ENCODE measurements around the gene SCAANT1. TPM values are rescaled to one million over a fixed set of nuclear protein-coding genes. Genes with fewer than 3 reads are reported as not detected.

Gene SCAANT1
- total RNA-seq, 1 experiment from 2014 or later = not detected

DNA sequence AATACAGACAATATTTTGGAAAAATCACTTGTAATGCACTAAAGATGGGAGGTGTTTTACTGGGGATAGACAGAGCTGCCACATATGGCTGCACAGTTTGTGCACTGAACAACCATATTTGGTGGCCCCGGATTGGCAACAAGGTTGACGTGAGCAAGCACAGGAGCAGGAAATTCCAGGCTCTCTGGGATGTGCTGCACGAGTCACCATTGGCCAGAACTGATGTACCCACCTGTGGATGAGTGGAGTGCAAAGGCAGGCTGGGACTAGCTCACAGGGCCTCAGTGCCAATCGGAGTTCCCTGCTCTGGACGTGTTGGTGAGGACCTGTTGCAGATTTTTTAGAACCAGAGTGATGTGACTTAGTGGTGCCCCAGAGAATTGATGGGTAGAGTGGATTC, 42.0 kb upstream of the SCAANT1 start:
- TF ChIP-seq, protein P1, sequence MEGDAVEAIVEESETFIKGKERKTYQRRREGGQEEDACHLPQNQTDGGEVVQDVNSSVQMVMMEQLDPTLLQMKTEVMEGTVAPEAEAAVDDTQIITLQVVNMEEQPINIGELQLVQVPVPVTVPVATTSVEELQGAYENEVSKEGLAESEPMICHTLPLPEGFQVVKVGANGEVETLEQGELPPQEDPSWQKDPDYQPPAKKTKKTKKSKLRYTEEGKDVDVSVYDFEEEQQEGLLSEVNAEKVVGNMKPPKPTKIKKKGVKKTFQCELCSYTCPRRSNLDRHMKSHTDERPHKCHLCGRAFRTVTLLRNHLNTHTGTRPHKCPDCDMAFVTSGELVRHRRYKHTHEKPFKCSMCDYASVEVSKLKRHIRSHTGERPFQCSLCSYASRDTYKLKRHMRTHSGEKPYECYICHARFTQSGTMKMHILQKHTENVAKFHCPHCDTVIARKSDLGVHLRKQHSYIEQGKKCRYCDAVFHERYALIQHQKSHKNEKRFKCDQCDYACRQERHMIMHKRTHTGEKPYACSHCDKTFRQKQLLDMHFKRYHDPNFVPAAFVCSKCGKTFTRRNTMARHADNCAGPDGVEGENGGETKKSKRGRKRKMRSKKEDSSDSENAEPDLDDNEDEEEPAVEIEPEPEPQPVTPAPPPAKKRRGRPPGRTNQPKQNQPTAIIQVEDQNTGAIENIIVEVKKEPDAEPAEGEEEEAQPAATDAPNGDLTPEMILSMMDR (conservative IDR thresholded peaks at IDR 0.05) = no peak
- Histone ChIP-seq H3K23ac (ENCODE audit: insufficient read length, low read depth, low read length) (no peak overlapping the region), H2AK5ac (ENCODE audit: insufficient read length, low read length) (no peak overlapping the region), H3K79me1 (ENCODE audit: insufficient read depth, low read depth, low read length, poor library complexity, severe bottlenecking) (no peaks in the 10 kb centered on the region), H3K79me2 (ENCODE audit: insufficient read depth, low read length) (no peaks in the 10 kb centered on the region), H3K9ac (ENCODE audit: extremely low read depth, insufficient read length, low read length) (no peak overlapping the region), H2BK120ac (ENCODE audit: low read depth, low read length, poor library complexity, severe bottlenecking) (no peak overlapping the region), H3K14ac (ENCODE audit: insufficient read depth, low read length) (no peak overlapping the region; the same call in 1 of the 2 replicates), H4K91ac (ENCODE audit: insufficient read length, low read depth, low read length) (no peak overlapping the region), H2BK20ac (ENCODE audit: low read depth, low read length, poor library complexity, severe bottlenecking) (no peak overlapping the region), H4K5ac (ENCODE audit: insufficient read length, low read depth, low read length) (no peak overlapping the region), H3K9me3 (ENCODE audit: control insufficient read depth, low read depth, low read length) (no peaks in the 10 kb centered on the region), H3K4ac (ENCODE audit: low read depth, low read length) (no peak overlapping the region), H3K56ac (ENCODE audit: insufficient read length, low read depth, low read length) (no peak overlapping the region), H2BK12ac (ENCODE audit: insufficient read length, low read depth, low read length) (no peak overlapping the region), H3K18ac (ENCODE audit: insufficient read length, low read depth, low read length) (no peak overlapping the region), H3K23me2 (ENCODE audit: insufficient read length, low read depth, low read length, poor library complexity, severe bottlenecking) (no peaks in the 10 kb centered on the region), H3T11ph (ENCODE audit: low read length) (no peak overlapping the region), H3K27me3 (ENCODE audit: insufficient read depth, low read length) (no peaks in the 10 kb centered on the region), H4K20me1 (ENCODE audit: control insufficient read depth, insufficient read depth, insufficient read length) (no peaks in the 10 kb centered on the region), H3K27ac (ENCODE audit: insufficient read length, low read depth, low read length) (no peak overlapping the region), H3K4me1 (ENCODE audit: insufficient read depth, low read length) (peaks cover 4% of the 10 kb centered on the region), H2BK5ac (ENCODE audit: insufficient read length, low read length) (no peak overlapping the region), H2AFZ (ENCODE audit: low read length) (no peak overlapping the region), H2BK15ac (ENCODE audit: low read depth, low read length) (no peak overlapping the region), H4K8ac (replicated peaks; ENCODE audit: insufficient read length, low read depth, low read length) (no peak overlapping the region), H3K4me2 (ENCODE audit: insufficient read depth, insufficient read length, low read length) (no peak overlapping the region)
- Mint-ChIP-seq H3K9me3 (no peaks in the 10 kb centered on the region), H3K27me3 (ENCODE audit: low read depth) (no peaks in the 10 kb centered on the region), H3K36me3 (ENCODE audit: insufficient read depth in 1 of 3, low read depth in 3 of 3) (peaks cover 0 to 7% (median 5%) of the 10 kb centered on the region in 3 experiments; a peak in 3 of 7 replicates), H3K4me3 (no peak overlapping the region; a peak in 1 of 5 replicates), H3K27ac (peak overlapping the region in 1 of 3 experiments; percentile 58; a peak in 2 of 7 replicates), H3K4me1 (peaks cover 26 to 47% of the 10 kb centered on the region in 2 experiments)
- DNase-seq = no peak
- WGBS (ENCODE audit: extremely low coverage, insufficient read length, low lambda C conversion rate) = no CpG with 5 or more reads among the region's 5 CpGs

Data from H9 (cell line).